HG03135 (cell line): Measurements from ENCODE around the gene SNRPB2.
A peak's percentile ranks its signal among the peaks of the same experiment; 100 is the strongest.

Experiments used
- ATAC-seq: cut with Tn5 transposase; IDR thresholded peaks from one replicate; pipeline ENCODE4 v1.9.1; 2021; ENCODE audit warnings: mild to moderate bottlenecking, moderate library complexity; ENCODE audit not compliant: unreplicated experiment

SNRPB2 gene

GRCh38 chr20:16729565-16730460, at the start of gene SNRPB2:
Gene SNRPB2, plus strand, starts transcription at chr20:16730026. Its CDS starts 1,677 bp downstream, at chr20:16731703.
- ATAC-seq, result peak; percentile 98

DNA sequence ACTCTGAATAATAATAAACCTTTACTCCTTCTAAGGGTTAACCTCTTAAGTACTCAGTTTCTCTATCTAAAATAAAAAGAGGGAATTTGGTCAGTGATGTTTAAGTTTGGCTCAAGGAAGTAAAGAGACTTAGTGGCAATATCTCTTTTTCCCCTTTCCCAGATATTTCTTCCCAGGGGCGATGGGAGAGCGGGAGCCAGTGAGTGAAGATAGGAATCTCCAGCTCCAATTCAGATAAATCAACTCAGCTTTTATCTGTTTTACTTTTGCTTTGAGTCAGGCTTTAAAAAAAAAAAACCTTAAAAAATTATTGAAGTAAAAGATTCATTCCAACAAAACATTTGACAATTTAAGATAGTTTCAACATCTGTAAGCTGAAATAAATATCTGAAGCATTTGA, 45.4 kb upstream of the SNRPB2 start:
- ATAC-seq, result no peak

- ATAC-seq, result no peak
Observed at GRCh38 chr20:16689906-16690305, 39.9 kb upstream of the SNRPB2 start.

- no peak for ATAC-seq
Observed at GRCh38 chr20:16691381-16691780, 38.4 kb upstream of the SNRPB2 start.

- ATAC-seq, result no peak
Observed at GRCh38 chr20:16692009-16692408, 37.8 kb upstream of the SNRPB2 start.

DNA sequence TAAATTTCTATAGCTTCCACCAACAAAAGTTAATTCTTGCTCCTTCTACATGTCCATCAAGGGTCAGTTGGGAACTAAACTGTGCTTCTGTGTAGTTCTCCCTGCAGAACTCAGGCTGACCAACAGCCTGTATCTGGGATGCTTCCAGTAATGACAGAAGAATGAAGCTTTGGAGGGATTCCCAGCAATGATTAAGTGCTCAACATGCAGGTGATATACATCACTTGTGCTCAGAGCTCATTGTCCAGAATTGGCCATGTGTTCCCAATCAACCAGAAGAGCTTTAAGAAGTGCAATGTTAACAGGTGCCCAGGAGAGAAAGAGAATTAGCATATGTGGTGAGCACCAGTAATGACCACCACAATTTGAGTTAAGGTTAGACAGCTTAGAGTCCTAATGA, 37.4 kb upstream of the SNRPB2 start:
- no peak for ATAC-seq

DNA sequence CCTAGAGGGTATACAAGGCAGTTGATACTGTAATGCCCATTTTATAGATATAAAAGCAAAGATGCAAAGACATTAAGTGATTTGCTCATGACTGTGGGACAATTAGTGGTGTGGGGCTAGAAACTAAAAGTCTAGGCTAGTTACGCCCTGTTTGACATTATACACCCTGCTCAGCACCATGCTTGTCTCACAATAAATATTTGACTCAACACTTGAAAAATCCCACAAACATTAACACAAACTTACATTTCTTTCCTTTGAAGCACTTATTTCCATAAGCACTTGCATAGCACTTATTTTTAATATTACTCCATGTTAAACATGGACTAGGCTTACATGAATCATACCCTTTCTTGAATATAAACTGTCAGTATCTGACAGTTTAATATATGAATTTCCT, 36.5 kb upstream of the SNRPB2 start:
- ATAC-seq, result no peak

DNA sequence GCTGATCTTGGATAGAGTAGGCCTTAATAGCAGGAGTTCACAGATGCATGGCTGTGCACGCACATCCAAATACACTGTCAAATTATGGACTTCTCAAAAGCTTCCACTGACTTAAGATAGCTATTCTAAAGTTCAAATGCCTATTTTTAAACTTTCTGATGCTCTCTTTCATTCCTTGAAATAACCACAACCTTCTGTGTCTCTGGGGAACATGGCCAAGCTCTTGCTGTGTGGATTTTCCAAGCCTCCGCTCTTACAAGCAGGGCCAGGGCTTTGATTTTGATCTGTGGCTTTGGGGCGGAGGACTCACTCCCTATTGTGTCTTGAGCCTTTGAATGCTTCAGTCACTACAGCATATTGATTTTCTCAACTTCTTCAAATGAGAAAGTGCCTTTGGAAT, 35.7 kb upstream of the SNRPB2 start:
- no peak for ATAC-seq

GRCh38 chr20:16695628-16696027, 34.2 kb upstream of the SNRPB2 start:
- ATAC-seq, result no peak

GRCh38 chr20:16699293-16699692, 30.5 kb upstream of the SNRPB2 start:
- no peak for ATAC-seq

DNA sequence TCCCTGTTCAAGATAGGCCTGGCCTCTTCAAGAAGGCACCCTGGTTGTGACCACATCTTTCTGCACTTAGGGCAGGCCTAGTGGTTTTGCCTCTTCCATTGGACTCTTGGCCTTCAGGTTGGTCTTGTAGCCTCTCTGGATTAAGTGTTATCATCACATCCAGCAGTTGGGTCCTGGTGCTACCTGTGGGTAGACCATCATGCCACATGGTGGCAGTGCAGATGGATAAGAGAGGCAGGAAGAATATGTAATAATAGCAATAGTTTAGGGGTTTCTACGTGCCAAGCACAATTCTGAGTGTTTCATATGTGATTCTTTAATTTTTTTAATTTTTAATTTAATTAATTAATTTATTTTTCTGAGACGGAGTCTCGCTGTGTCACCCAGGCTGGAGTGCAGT, 28.5 kb upstream of the SNRPB2 start:
- peak; percentile 54 for ATAC-seq

GRCh38 chr20:16703570-16703969, 26.3 kb upstream of the SNRPB2 start:
- no peak for ATAC-seq

- ATAC-seq, result no peak
Observed at GRCh38 chr20:16707674-16708073, 22.2 kb upstream of the SNRPB2 start.

DNA sequence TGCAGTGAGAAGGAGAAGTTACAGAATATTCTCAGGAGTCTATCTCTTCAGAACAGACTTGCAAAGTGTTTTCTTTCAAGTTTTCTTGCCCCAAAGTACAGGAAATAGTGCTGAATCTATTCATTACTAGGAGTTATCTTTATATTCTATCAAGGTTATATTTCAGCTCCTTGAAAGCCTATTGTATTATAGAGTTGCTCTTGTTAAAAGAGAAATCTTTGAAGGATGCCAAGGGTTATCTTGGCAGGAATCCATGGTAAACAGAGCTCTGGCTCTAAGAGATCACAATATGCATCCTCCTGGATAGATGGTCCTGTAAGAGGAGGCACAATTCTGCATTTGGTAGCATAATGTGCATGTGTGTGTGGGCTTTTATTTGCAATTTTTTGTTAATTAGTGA, 21.2 kb upstream of the SNRPB2 start:
- ATAC-seq, result no peak

DNA sequence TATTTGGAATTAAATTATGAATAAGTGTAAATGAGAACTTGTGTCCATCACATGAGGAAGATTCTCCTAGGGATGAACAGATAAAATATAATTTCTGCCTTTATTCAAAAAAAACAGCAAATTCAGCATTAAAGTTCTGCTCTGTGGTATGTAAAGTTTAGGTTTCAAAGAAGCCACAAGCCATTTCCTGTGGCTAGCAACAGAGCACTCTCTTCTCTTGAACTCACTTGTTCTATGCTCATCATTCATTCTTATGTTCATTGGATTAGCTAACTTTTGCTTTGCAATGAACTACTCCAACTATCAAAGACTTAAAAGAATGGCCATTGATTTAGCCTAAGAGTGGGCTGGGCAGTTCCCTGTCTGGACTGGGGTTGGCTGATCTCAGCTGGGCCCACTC, 20.8 kb upstream of the SNRPB2 start:
- ATAC-seq, result peak; percentile 90

GRCh38 chr20:16710781-16711180, 19.0 kb upstream of the SNRPB2 start:
- no peak for ATAC-seq

GRCh38 chr20:16711661-16712258, 18.1 kb upstream of the SNRPB2 start:
- ATAC-seq, result no peak

- no peak for ATAC-seq
Observed at GRCh38 chr20:16712511-16712947, 17.3 kb upstream of the SNRPB2 start.

- ATAC-seq, result no peak
Observed at GRCh38 chr20:16713066-16713465, 16.8 kb upstream of the SNRPB2 start.

GRCh38 chr20:16714242-16714641, 15.6 kb upstream of the SNRPB2 start:
- ATAC-seq, result no peak

DNA sequence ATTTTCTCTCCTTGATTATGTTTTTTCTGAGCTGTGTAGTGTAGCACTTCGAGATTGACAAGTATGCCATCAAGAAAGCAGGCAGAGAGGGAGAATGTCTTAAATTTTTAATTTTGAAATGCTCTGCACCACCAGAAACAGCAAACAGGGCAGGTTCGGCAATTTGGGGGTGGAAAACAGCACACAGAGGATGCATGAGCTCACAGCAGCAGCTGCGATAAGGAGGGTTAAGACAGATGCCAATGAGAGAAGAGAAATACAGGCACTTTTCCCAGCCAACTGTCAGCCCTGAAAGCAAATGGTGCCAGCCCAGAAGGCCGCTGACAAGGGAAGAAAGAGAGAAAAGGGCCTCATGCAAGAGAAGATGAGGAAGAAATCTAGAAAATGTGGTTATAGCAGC, 15.1 kb upstream of the SNRPB2 start:
- ATAC-seq, result no peak

DNA sequence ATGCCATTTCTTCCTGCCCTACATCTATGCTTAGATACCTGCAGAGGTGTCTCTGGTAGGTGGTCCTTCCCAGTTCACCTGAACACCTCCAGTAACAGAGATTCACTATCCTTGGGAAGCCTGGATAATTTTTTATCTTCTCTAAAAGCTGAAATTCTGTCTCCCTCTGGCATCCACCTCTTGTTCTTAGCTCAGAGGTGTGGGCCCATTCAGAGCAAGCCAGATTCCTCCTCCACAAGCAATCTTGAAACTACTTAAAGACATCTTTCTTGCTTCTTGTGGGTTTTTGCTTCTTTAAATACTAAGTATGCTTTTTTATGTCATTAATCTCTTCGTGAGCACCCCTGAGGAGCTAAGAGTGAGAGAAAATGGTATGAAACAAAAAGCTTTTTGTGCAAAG, 10.4 kb upstream of the SNRPB2 start:
- ATAC-seq, result no peak
